ENCODE results near the gene UPK3A.

- no peak for TF ChIP-seq CTCF (IDR thresholded peaks at IDR 0.05)
- TF ChIP-seq POLR2AphosphoS5 (IDR thresholded peaks at IDR 0.05), result no peak
These were observed 19.2 kb upstream of the UPK3A start for GRCh38 chr22:45265535-45265934.

All from breast epithelium (tissue), 3 donors.